Lower leg skin (tissue), 3 donors: ENCODE data around the gene COL4A2.

Experiments
- CTCF ChIP-seq, 3 donors: fragments of 450-650 bp; IDR thresholded peaks; one replicate each; pipeline ENCODE4 v1.5.1; 2016; ENCODE audit warnings: antibody characterized with exemption in 3 of 3, mild to moderate bottlenecking in 3 of 3, moderate library complexity in 2 of 3
- POLR2A ChIP-seq, 2 donors: fragments of 450-650 bp; IDR thresholded peaks; one replicate each; pipeline ENCODE4 v1.6.1; 2016 to 2017; ENCODE audit warnings: antibody characterized with exemption in 2 of 2, mild to moderate bottlenecking in 1 of 2, moderate library complexity in 1 of 2

DNA sequence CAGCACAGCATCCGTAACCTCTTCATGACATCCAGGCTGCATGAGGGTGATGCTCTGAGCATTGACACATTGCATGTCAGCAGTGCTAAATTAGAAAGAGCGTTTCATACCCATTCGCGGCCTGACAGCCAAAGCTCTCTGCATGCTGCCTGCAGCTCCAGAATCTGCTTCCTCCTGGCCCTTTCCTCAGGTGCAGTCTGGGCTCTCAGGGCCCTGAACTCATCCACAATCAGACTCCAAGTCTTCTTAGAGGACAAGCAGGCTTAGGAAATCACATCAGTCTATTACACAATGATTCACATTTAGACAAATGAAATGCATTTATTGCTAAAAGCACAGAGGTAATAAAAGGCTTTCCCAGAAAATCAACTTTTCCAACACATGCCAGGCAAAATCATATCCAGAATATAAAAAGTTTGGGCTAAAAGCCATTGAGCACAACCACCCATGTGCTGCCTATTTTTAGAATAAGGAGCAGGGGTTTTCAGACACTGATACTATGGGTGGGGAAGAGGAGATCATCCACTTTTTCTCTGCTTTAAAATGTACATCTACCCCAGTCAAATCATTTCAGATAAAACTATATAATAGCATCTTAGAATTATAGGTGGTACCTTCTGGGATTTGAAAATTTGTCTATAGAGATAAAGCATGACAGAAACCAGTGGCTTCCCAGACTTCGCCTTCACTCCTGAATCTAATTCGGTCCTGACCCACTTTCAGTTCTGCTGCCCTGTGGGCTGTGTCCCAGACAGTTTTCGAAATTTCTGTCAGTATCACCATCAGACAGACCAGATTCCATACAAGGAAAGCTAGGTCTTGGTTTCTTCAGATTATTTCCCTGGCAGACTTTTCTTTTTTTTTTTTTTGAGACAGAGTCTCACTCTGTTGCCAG lies 109.3 kb downstream of the COL4A2 start:
- TF ChIP-seq POLR2A (IDR thresholded peaks at IDR 0.05) (no peak), CTCF (IDR thresholded peaks at IDR 0.05) (no peak)
